SKM-1 (cell line): ENCODE results near the gene B4GALT5.
"Not testable (repeated sequence)": the region's sequence is repeated elsewhere in the genome, so short reads cannot be mapped to it uniquely, and the experiment has no call there.

Experiments
- DNase-seq: peaks from one replicate; lab custom pipeline; 2025; ENCODE audit not compliant: unreplicated experiment; lab: John Stamatoyannopoulos, UW

Gene B4GALT5

DNA sequence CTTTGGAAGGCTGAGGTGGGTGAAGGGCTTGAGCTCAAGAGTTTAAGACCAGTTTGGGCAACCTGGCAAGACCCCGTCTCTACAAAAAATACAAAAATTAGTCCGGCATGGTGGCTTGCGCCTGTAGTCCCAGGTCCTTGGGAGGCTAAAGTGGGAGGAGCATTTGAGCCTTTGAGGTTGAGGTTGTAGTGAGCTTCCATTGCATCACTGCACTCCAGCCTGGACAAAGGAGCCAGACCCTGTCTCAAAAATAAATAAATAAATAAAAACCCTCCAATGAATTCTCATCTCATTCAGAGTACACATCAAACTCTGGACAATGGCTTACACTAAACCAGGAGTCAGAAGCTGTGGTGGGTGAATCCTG lies 31.8 kb downstream of the B4GALT5 start:
- no peak for DNase-seq

GRCh38 chr20:49680484-49680883 lies 33.2 kb downstream of the B4GALT5 start:
- no peak for DNase-seq

GRCh38 chr20:49679634-49680033 lies 34.0 kb downstream of the B4GALT5 start:
- DNase-seq: no peak

- no peak for DNase-seq
Measured at GRCh38 chr20:49677777-49678758, 35.6 kb downstream of the B4GALT5 start.

GRCh38 chr20:49676581-49677291 lies 36.9 kb downstream of the B4GALT5 start:
- no peak for DNase-seq

DNA sequence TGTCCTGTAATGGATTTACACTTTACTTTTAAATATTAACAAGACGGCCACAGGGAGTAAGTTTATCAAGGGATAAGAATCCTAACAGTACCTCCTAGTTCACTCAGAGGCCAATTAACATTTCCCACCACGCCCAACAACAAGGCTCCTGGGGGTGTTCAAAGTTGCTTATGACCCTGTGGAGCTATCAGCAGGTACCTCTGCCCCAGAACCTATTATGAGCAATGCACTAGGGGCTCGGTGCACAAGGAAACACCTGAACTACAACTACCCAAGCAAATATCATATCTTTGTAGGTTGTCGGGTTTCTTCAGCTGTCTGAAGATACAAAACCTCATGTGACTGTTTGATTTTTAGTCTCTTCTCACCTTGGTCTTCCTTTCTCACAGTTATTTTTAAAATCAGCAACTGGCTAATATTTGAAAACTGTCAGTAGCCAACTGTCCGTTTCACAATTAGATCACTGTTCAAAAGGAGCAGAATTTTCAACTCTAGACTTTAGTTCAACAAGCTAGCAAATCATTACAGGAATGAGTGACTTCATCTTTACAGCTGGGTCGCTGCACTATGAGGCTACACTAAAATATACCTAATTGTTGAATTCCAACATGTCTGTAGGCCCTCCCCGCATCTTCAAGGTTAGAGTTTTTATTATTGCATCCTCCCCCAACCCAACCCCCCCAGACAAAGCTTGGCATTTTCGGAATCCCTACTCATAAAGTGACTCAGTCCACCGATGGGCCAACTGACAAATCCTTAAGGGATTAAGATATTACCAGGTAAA lies 38.1 kb downstream of the B4GALT5 start:
- DNase-seq: no peak

DNA sequence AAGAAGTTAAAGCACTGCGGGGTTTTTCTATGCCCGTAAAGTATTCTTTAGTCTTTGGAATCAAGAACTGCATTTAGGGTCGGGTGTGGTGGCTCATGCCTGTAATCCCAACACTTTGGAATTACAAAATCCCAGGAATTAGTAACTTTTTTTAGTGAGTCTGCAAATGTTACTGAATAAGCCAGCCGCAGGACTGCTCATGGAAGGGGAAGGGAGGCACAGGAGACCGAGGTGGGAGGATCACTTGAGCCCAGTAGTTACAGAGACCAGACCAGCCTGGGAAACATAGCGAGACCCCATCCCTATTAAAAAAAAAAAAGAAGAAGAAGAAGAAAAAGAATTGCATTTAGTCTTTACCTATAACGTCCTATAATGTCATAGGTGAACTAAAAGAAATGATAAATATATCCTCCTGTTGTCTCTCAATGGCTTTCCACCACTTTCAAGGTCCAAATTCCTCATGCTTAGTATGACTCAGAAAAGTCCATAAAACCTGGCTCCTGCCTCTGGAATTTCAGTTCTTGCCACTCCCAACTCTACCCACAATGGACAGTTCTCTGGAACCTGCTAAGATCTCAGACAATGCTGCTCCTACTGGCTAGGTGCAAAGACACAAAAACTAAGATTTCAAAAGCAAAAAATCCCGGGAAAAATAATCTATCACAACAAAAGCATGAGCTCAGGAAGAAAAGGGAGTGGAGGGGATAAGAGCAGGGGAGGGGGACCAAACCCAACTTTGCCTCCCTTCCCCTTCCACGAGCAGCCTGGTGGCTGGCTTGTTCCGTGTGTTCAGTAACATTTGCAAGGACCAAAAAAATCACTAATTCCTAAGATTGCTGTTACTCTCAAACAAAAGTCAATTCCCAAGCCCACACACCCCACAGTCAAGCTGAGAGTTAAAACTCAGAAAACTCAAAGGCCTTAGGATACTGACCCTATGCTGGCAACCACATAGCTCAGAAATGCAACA lies 39.0 kb downstream of the B4GALT5 start:
- no peak for DNase-seq

DNA sequence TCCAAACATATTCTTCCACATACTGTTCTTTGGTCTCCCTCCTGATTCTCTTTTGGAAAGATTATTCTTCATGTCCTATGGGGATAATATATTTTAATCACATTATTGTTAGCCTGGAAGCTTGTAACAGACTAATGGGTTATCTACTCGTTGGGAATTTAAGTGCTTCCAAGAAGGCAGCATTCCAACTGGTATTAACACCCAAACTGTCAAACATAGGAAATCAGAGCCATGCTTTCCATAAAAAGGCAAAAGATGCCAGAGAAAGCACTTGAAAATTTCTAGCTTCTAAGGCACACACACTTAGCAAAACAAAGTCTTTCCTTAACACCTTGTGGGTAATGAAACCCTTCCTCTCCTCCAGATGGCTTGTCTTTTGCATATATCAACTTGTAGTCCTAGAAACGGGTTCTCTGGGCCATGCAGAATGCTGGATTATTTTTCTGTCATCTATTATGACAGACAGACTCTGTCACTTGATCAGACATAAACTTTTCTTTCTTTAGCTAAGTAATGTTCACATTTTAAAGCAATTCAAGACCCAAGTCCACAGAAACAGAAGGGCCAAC lies 41.5 kb downstream of the B4GALT5 start:
- no peak for DNase-seq

GRCh38 chr20:49671433-49671832 lies 42.2 kb downstream of the B4GALT5 start:
- no peak for DNase-seq

GRCh38 chr20:49669601-49670189 lies 44.0 kb downstream of the B4GALT5 start:
- no peak for DNase-seq

- DNase-seq: not testable (repeated sequence)
Measured at GRCh38 chr20:49668878-49669195, 44.8 kb downstream of the B4GALT5 start.

DNA sequence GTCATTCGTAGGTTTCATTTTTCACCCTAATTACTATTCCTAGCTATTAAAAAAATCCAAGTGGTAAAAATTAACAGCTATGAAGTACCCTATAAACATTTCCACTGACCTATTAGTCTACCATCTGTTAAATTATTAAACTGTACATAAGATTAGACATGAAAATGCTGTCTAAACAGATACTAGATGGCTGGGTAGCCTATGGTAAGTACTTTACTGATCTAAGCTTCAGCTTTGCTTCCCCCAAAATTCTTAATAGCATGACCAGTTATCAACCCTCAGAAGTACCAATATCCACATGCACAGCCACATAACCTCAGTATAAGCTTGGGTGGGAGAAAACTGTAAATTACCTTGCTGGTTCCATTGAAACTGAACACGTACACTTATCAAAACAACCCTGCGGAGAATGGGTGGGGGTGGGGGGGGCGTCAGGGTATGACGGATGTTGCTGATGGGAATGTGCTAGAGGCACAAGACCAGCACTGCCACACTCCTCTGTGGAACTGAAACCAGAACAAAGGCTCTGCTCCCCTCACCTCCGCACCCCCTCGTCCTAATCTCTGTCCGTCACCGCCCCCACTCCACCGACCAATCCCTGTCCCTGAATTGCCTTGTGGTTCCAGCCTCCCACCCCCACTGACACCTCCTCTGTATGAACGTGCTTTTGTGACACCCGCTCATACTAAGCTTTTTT lies 45.3 kb downstream of the B4GALT5 start:
- DNase-seq: no peak

DNA sequence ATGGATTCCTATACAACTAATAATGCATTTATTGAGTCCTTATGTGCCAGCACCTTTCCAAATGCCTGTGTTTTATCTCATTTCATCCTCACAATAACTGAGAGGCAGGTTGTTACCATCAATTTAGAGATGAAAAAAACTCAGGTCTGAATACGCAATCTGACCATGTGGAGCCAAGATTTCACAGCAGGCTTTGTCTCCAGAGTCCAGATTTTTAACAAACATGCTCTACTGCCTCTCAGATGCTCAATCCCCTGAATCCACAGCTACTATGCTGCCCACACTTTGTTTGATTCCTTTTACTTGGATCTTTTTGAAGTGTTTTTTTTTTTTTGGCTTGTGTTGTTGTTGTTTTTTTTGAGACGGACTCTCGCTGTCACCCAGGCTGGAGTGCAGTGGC lies 46.8 kb downstream of the B4GALT5 start:
- no peak for DNase-seq

GRCh38 chr20:49665796-49666195 lies 47.9 kb downstream of the B4GALT5 start:
- no peak for DNase-seq

GRCh38 chr20:49664612-49665313 lies 48.9 kb downstream of the B4GALT5 start:
- DNase-seq: no peak

GRCh38 chr20:49663112-49663511 lies 50.6 kb downstream of the B4GALT5 start:
- no peak for DNase-seq

DNA sequence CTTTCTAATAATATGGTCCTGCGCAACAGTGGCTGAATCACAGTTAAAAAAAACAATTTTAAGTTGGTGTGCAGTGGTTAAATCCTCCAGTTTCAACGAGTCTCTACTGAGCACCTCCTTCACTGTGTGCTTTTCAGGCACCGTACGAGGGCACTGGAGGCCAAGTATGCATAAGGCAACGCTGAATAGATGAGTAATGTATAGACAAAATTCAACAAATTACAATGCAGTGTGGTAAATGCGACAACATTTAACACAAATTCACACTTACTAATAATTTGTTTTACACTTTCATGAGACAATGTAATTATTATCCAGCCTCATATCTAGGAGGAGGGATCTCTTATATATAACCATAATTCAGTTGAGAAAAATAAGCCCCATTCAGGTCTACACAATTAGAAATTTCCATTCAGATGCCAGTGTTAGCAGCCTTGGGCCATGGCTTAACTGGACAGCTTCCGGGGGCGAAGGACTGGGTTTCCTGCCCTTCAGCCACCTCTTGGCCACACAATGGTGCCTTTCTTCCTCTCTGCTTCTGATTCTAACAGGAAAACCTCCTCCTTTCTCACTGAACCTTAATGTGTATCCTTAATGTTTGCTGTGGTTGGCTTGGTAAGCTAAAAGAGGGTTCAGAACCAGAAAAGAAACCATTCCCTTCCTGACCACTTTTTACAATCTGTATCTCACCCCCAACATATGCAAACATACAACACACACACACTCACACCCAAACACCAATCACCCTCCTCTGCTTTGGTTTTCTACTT lies 51.9 kb downstream of the B4GALT5 start:
- no peak for DNase-seq

DNA sequence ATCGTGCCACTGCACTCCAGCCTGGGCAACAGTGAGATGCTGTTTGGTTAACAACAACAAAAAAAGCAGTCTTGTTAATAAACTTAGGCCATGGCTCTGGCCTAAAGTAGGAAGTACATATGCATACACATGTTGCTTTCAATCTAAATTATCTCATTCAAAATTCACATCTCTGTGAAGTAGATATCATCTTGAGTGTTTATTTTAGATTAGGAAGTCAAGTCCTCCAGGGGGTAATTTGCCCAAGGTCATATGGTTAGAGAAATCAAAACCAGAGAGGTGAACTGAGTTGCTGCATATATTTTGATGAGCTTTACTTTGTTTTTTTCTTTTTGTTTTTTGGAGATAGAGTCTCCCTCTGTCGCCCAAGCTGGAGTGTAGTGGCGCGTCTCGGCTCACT lies 52.8 kb downstream of the B4GALT5 start:
- DNase-seq: no peak
